Adrenal gland (tissue), 12 donors: ENCODE results near the gene NR6A1. TPM values are rescaled to one million over a fixed set of nuclear protein-coding genes. Genes with fewer than 3 reads are reported as not detected.

Experiments
- DNase-seq, 7 donors: peaks; one replicate each; pipeline ENCODE4 v3.0.0-alpha.2; 2019 to 2020
- H3K27ac ChIP-seq, 5 donors: fragments of 200-600 bp; sonication (generic) in 4 of 5; 1 replicate in 3 of 5; 2 replicates in 2 of 5; pipeline versions ENCODE4 v1.5.1 to v1.8.0; 2016 to 2020; ENCODE audit warnings: mild to moderate bottlenecking in 1 of 5
- H3K27me3 ChIP-seq: fragments of 200-600 bp; 2 replicates; pipeline ENCODE4 v1.8.0; 2021
- H3K36me3 ChIP-seq, 2 donors: fragments of 200-600 bp; replicated peaks in 1 of 2; 1 replicate in 1 of 2; 2 replicates in 1 of 2; pipeline versions ENCODE4 v1.5.1 to v1.8.0; 2018 to 2022
- H3K4me1 ChIP-seq, 2 donors: fragments of 200-600 bp; replicated peaks in 1 of 2; 1 replicate in 1 of 2; 2 replicates in 1 of 2; pipeline versions ENCODE4 v1.5.1 to v1.8.0; 2018 to 2021
- H3K4me3 ChIP-seq, 4 donors: fragments of 200-600 bp; sonication (generic) in 3 of 4; one replicate each; pipeline ENCODE4 v1.5.1; 2016 to 2018
- H3K9me3 ChIP-seq, 3 donors: fragments of 200-600 bp; sonication (generic) in 1 of 3; replicated peaks in 1 of 3; 1 replicate in 2 of 3; 2 replicates in 1 of 3; pipeline versions ENCODE4 v1.5.1 to v1.8.0; 2016 to 2021
- CTCF ChIP-seq, 6 experiments: fragments of 450-650 bp in 4 of 6; fragments of 200-600 bp in 2 of 6; sonication (generic) in 1 of 6; IDR thresholded peaks; 1 replicate in 5 of 6; 2 replicates in 1 of 6; pipeline versions ENCODE4 v1.5.1 to v1.8.0; 2016 to 2021; ENCODE audit warnings: antibody characterized with exemption in 6 of 6, mild to moderate bottlenecking in 2 of 6, moderate library complexity in 1 of 6
- POLR2A ChIP-seq, 2 donors: fragments of 450-650 bp; IDR thresholded peaks; one replicate each; pipeline ENCODE4 v1.6.1; 2017; ENCODE audit warnings: antibody characterized with exemption in 2 of 2, mild to moderate bottlenecking in 2 of 2, moderate library complexity in 1 of 2
- WGBS, 4 donors: extraction: QIAGEN DNeasy Blood & Tissue Kit in 2 of 4; methylation state at CpG; one replicate each; pipeline versions ENCODE4 v1.1.5 to v1.1.7; 2013 to 2017; 5-methylcytosine and 5-hydroxymethylcytosine counted together
- intact Hi-C, 2 donors: fragments of 100-400 bp; cut with DNase I; formaldehyde crosslinking; loops; one replicate each; pipeline versions ENCODE4 v1.14.1 to v1.15.0; 2022 to 2023
- polyA plus RNA-seq, 3 donors: library from polyadenylated mRNA; stranded (reverse); fragments of 200-250 nt in 2 of 3; fragments of 350-450 nt in 1 of 3; fragmentation: Illumina TruSeq in 1 of 3; extraction: RNeasy Lipid Tissue Mini Kit (QIAGEN cat#74804) in 1 of 3; gene quantifications; one replicate each; pipeline ENCODE4 v1.2.3, GENCODE V29; 2013 to 2014
- total RNA-seq, 9 donors: library from RNA; depleted of rRNA in 4 of 9; stranded (reverse); fragments of >200 nt in 4 of 9; fragments of 120-200 nt in 1 of 9; fragmentation: NEBNext Ultra II Directional in 1 of 9; extraction: Animal tissue kit (Norgen Biotek cat#: 25700) in 1 of 9; gene quantifications; one replicate each; pipeline versions ENCODE4 v1.1.0 to v1.2.4, GENCODE V29; 2013 to 2023
- donor health status: healthy with polysubstance abuse.
- donor health status: Bipolar disorder and iron deficiency.
- donor health status: DM: yes; HTN: yes; CAD: no.
- donor health status: DM: no; HTN: no; CAD: no.
- donor health status: DM: no; HTN: no; CAD: no.
- donor health status: DM: yes; HTN: yes; CAD: no.

The NR6A1 gene
- total and polyA plus RNA-seq, 12 donors, result 0.46 to 9.8 (median 1.5) TPM

GRCh38 chr9:124709292-124709690 is 61.8 kb downstream of the NR6A1 start:
- Histone ChIP-seq H3K4me3 (no peak overlapping the region), H3K4me1 (no peaks in the 10 kb centered on the region), H3K27ac (no peak overlapping the region), H3K27me3 (no peaks in the 10 kb centered on the region), H3K36me3 (no peaks in the 10 kb centered on the region), H3K9me3 (no peaks in the 10 kb centered on the region)
- 86 to 96% (median 90%) methylated on average over 2 of the region's 2 CpGs for WGBS, 4 donors
- TF ChIP-seq POLR2A (IDR thresholded peaks at IDR 0.05) (no peak), CTCF (IDR thresholded peaks at IDR 0.05) (no peak)
- no peak for DNase-seq
- intact Hi-C loops, result no loop called here

- DNase-seq, result no peak
- TF ChIP-seq POLR2A (IDR thresholded peaks at IDR 0.05), result no peak
- no peak for TF ChIP-seq CTCF (IDR thresholded peaks at IDR 0.05)
- H3K4me3 ChIP-seq, result no peak overlapping the region
- intact Hi-C loops, result no loop called here
- WGBS, 4 donors, result 88 to 98% (median 96%) methylated on average over 1 of the region's 1 CpG
- H3K9me3 ChIP-seq, result no peaks in the 10 kb centered on the region
- no peaks in the 10 kb centered on the region for H3K4me1 ChIP-seq
- H3K27me3 ChIP-seq, result no peaks in the 10 kb centered on the region
- no peak overlapping the region for H3K27ac ChIP-seq
- no peaks in the 10 kb centered on the region for H3K36me3 ChIP-seq
Measured at GRCh38 chr9:124708633-124709291, 62.3 kb downstream of the NR6A1 start.

GRCh38 chr9:124708074-124708473 is 63.0 kb downstream of the NR6A1 start:
- 79 to 95% (median 91%) methylated on average over 2 of the region's 2 CpGs for WGBS, 4 donors
- DNase-seq, result no peak
- Histone ChIP-seq H3K4me3 (no peak overlapping the region), H3K4me1 (no peaks in the 10 kb centered on the region), H3K9me3 (no peaks in the 10 kb centered on the region), H3K27me3 (no peaks in the 10 kb centered on the region), H3K27ac (no peak overlapping the region), H3K36me3 (no peaks in the 10 kb centered on the region)
- intact Hi-C loops, result no loop called here
- TF ChIP-seq POLR2A (IDR thresholded peaks at IDR 0.05) (no peak), CTCF (IDR thresholded peaks at IDR 0.05) (no peak)

- TF ChIP-seq POLR2A (IDR thresholded peaks at IDR 0.05), result no peak
- TF ChIP-seq CTCF (IDR thresholded peaks at IDR 0.05), result no peak
- no peaks in the 10 kb centered on the region for H3K27me3 ChIP-seq
- H3K27ac ChIP-seq, result no peak overlapping the region
- H3K36me3 ChIP-seq, result no peaks in the 10 kb centered on the region
- intact Hi-C loops, result no loop called here
- 74 to 89% (median 81%) methylated on average over 3 of the region's 3 CpGs for WGBS, 4 donors
- H3K9me3 ChIP-seq, result no peaks in the 10 kb centered on the region
- no peak overlapping the region for H3K4me3 ChIP-seq
- DNase-seq, result no peak
- no peaks in the 10 kb centered on the region for H3K4me1 ChIP-seq
Measured at GRCh38 chr9:124707666-124708065, 63.4 kb downstream of the NR6A1 start.
